Measurements from ENCODE around the gene TPTE2. TPM values are rescaled to one million over a fixed set of nuclear protein-coding genes. Genes with fewer than 3 reads are reported as not detected.
A peak's percentile ranks its signal among the peaks of the same experiment; 100 is the strongest.
"Not testable (repeated sequence)": the region's sequence is repeated elsewhere in the genome, so short reads cannot be mapped to it uniquely, and the experiment has no call there.

The TPTE2 gene
- total and polyA plus RNA-seq, 10 of the 15 experiments (the other 5 are each of a cell fraction or from before 2014, with no cell fraction given): 0.31 to 1.9 (median 1.2) TPM

DNA sequence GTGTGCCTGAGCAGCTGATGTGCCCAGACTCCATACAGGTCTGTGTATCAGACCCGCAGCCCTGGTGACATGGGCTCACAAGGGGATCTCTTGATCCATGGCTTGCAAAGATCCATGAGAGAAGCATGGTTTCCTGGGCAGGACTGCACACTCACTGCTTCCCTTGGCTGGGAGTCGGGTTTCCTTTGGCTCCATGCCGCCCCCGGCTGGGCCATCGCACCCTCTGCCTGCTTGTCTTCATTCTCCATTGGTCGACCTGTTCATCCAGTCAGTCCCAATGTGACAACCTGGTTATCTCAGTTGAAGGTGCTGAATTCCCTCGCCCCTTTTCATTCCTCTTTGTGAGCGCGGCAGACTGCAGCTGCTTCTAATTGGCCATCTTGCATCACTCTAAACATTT, 101.2 kb downstream of the TPTE2 start:
- WGBS (ENCODE audit: insufficient coverage, insufficient replicate concordance, low lambda C conversion rate, missing lambda C conversion rate): 51% methylated on average over 9 of the region's 9 CpGs
- H3K9me3 ChIP-seq (replicated peaks; ENCODE audit: control insufficient read depth, insufficient read depth, low read length); intact Hi-C loops (cut with micrococcal nuclease; ENCODE audit: unreplicated experiment); H3K4me2 ChIP-seq (ENCODE audit: control insufficient read depth, insufficient read depth); H3K27ac ChIP-seq (ENCODE audit: control insufficient read depth, insufficient read depth); H4K20me1 ChIP-seq (ENCODE audit: control insufficient read depth, insufficient read depth); H3K27me3 ChIP-seq (replicated peaks in 1 of 2; ENCODE audit: control insufficient read depth in 2 of 2, insufficient read depth in 2 of 2, low read length in 1 of 2); H2AFZ ChIP-seq (ENCODE audit: control insufficient read depth, low read depth, low read length); BruUV-seq (replicated peaks); H3K4me1 ChIP-seq (ENCODE audit: control insufficient read depth, insufficient read depth, low read length); DNase-seq (ENCODE audit: low read depth, low spot score); FAIRE-seq; H3K36me3 ChIP-seq (ENCODE audit: control insufficient read depth in 2 of 2, insufficient read depth in 2 of 2, low read length in 1 of 2); H3K9ac ChIP-seq (ENCODE audit: control insufficient read depth, insufficient read depth, low read length); RAD21 ChIA-PET (ENCODE audit: unreplicated experiment); SMC1A ChIA-PET (ENCODE audit: uncharacterized antibody, unreplicated experiment); H3K4me3 ChIP-seq; POLR2A ChIA-PET; H3K79me2 ChIP-seq (ENCODE audit: control insufficient read depth, insufficient read depth, low read length); ATAC-seq; in situ Hi-C loops (cut with MboI): not testable (repeated sequence)
- CTCF ChIA-PET: interaction anchor here (1.2 kb wide), 1 partner anchor 127 kb away, joined by 3 read pairs; no protein-coding TSS in a partner anchor

DNA sequence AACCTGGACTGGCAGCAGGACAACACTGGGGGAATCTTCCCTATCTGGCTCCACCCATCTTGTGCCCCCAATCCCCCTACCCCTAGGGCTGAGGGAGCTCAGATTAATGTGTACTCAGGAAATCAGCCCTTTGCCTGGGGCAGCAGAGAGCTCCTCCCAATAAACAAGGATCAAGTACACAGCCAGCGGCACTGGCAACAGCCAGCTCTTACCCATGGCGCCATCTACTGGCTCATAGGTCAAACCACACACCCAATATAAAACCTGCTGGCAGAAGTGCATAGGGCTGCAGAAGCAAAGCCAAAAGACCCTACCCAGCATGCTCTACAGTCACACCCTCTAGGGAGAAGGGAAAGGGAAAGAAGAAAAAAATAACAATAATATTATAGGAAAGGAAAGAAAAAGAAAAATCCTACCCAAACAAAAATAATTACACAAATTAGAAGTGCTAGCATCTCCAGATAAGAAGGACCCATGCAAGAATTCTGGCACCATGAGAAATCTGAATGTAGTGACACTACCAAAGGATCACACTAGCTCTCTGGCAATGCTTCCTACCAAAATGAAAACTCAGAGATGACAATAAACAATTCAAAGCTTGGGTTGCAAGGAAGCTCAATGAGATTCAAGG, 122.2 kb downstream of the TPTE2 start:
- 40% methylated on average over 2 of the region's 2 CpGs for WGBS (ENCODE audit: insufficient coverage, insufficient replicate concordance, low lambda C conversion rate, missing lambda C conversion rate)
- POLR2A ChIA-PET; FAIRE-seq; BruUV-seq (replicated peaks); H3K9ac ChIP-seq (ENCODE audit: control insufficient read depth, insufficient read depth, low read length); H3K4me2 ChIP-seq (ENCODE audit: control insufficient read depth, insufficient read depth); H3K79me2 ChIP-seq (ENCODE audit: control insufficient read depth, insufficient read depth, low read length); in situ Hi-C loops (cut with MboI); H3K4me3 ChIP-seq; H3K4me1 ChIP-seq (ENCODE audit: control insufficient read depth, insufficient read depth, low read length); intact Hi-C loops (cut with micrococcal nuclease; ENCODE audit: unreplicated experiment); H3K9me3 ChIP-seq (replicated peaks; ENCODE audit: control insufficient read depth, insufficient read depth, low read length); H3K27me3 ChIP-seq (replicated peaks in 1 of 2; ENCODE audit: control insufficient read depth in 2 of 2, insufficient read depth in 2 of 2, low read length in 1 of 2); H2AFZ ChIP-seq (ENCODE audit: control insufficient read depth, low read depth, low read length); DNase-seq (ENCODE audit: low read depth, low spot score); H3K36me3 ChIP-seq (ENCODE audit: control insufficient read depth in 2 of 2, insufficient read depth in 2 of 2, low read length in 1 of 2); H3K27ac ChIP-seq (ENCODE audit: control insufficient read depth, insufficient read depth); RAD21 ChIA-PET (ENCODE audit: unreplicated experiment); SMC1A ChIA-PET (ENCODE audit: uncharacterized antibody, unreplicated experiment); H4K20me1 ChIP-seq (ENCODE audit: control insufficient read depth, insufficient read depth); ATAC-seq: not testable (repeated sequence)
- TF ChIP-seq RAD21 (IDR thresholded peaks at IDR 0.05; ENCODE audit: insufficient read depth, low read depth, low read length): peak; percentile 17; the same call in 1 of the 2 replicates
- TF ChIP-seq, protein P1, sequence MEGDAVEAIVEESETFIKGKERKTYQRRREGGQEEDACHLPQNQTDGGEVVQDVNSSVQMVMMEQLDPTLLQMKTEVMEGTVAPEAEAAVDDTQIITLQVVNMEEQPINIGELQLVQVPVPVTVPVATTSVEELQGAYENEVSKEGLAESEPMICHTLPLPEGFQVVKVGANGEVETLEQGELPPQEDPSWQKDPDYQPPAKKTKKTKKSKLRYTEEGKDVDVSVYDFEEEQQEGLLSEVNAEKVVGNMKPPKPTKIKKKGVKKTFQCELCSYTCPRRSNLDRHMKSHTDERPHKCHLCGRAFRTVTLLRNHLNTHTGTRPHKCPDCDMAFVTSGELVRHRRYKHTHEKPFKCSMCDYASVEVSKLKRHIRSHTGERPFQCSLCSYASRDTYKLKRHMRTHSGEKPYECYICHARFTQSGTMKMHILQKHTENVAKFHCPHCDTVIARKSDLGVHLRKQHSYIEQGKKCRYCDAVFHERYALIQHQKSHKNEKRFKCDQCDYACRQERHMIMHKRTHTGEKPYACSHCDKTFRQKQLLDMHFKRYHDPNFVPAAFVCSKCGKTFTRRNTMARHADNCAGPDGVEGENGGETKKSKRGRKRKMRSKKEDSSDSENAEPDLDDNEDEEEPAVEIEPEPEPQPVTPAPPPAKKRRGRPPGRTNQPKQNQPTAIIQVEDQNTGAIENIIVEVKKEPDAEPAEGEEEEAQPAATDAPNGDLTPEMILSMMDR (IDR thresholded peaks at IDR 0.05 in 2 of 3, conservative IDR thresholded peaks at IDR 0.05 in 1 of 3; ENCODE audit: control insufficient read depth in 2 of 3, extremely low read depth in 1 of 3, insufficient read depth in 1 of 3, low read depth in 3 of 3, low read length in 3 of 3): peak in 2 of 3 experiments; percentile 4 to 9; a peak in 3 of 6 replicates
- CTCF ChIA-PET: interaction anchor here (0.6 to 1.4 kb wide), 5 partner anchors 148 to 351 kb away, joined by 3 to 5 read pairs (median 3); no protein-coding TSS in a partner anchor
